HEK293 (cell line): ENCODE measurements around the gene LMCD1.

ENCODE experiments used
- CTCF ChIA-PET: fragments of 350-600 bp; formaldehyde crosslinking; extraction: SDS; loops from one replicate; lab custom pipeline; 2021; ENCODE audit warnings: antibody characterized with exemption; lab: Yijun Ruan, JAX
- POLR2A ChIA-PET: fragments of 300-600 bp; formaldehyde crosslinking; extraction: SDS; loops from one replicate; lab custom pipeline; 2020; ENCODE audit warnings: antibody characterized with exemption, inconsistent platforms; lab: Yijun Ruan, JAX
- H3K27ac ChIP-seq: fragments of 200-500 bp; sonication (Bioruptor generic); 2 replicates; pipeline ENCODE4 v1.5.1; 2014; ENCODE audit warnings: low read depth, low read length, control low read depth, inconsistent platforms; ENCODE audit errors: extremely low read depth
- H3K36me3 ChIP-seq, 2 experiments: fragments of 200-500 bp in 1 of 2; sonication (Bioruptor generic) in 1 of 2; 1 replicate in 1 of 2; 2 replicates in 1 of 2; pipeline ENCODE4 v1.5.1; 2014 to 2017; ENCODE audit warnings: inconsistent platforms in 2 of 2, low read length in 2 of 2; ENCODE audit not compliant: control insufficient read depth in 2 of 2, insufficient read depth in 1 of 2
- H3K4me1 ChIP-seq: fragments of 200-500 bp; sonication (Bioruptor generic); 2 replicates; pipeline ENCODE4 v1.5.1; 2014; ENCODE audit warnings: mild to moderate bottlenecking, low read length, inconsistent platforms; ENCODE audit not compliant: control insufficient read depth, insufficient read depth
- H3K4me3 ChIP-seq: 2 replicates; pipeline ENCODE4 v1.5.1; 2011; ENCODE audit warnings: low read depth, mild to moderate bottlenecking, control low read depth, low read length, moderate library complexity
- H3K9me3 ChIP-seq: fragments of 200-500 bp; sonication (Bioruptor generic); 2 replicates; pipeline ENCODE4 v1.5.1; 2014; ENCODE audit warnings: low read depth, low read length, inconsistent platforms; ENCODE audit not compliant: control insufficient read depth, insufficient read depth
- EGR2 ChIP-seq: fragments of 450-650 bp; formaldehyde crosslinking; IDR thresholded peaks from 2 replicates; pipeline ENCODE4 v1.5.1; 2016; ENCODE audit warnings: low read depth, missing biosample characterization, missing genetic modification characterization
- GLI2 ChIP-seq: fragments of 450-650 bp; formaldehyde crosslinking; IDR thresholded peaks from 2 replicates; pipeline ENCODE4; 2017; ENCODE audit warnings: missing biosample characterization, missing genetic modification characterization, low read depth, borderline replicate concordance
- GLI4 ChIP-seq: fragments of 450-650 bp; formaldehyde crosslinking; IDR thresholded peaks from 2 replicates; pipeline ENCODE4 v1.5.1; 2016; ENCODE audit warnings: missing biosample characterization, missing genetic modification characterization
- KLF7 ChIP-seq: fragments of 450-650 bp; formaldehyde crosslinking; IDR thresholded peaks from 2 replicates; pipeline ENCODE4 v1.5.1; 2016; ENCODE audit warnings: missing biosample characterization, missing genetic modification characterization, borderline replicate concordance
- OSR2 ChIP-seq: fragments of 450-650 bp; formaldehyde crosslinking; IDR thresholded peaks from 2 replicates; pipeline ENCODE4 v1.5.1; 2016; ENCODE audit warnings: missing biosample characterization, missing genetic modification characterization
- RBAK ChIP-seq: fragments of 450-650 bp; formaldehyde crosslinking; IDR thresholded peaks from 2 replicates; pipeline ENCODE4 v1.5.1; 2016; ENCODE audit warnings: missing biosample characterization, missing genetic modification characterization
- YY1 ChIP-seq: fragments of 450-650 bp; formaldehyde crosslinking; IDR thresholded peaks from 2 replicates; pipeline ENCODE4 v1.5.1; 2018; ENCODE audit warnings: missing biosample characterization, missing genetic modification characterization
- ZBTB1 ChIP-seq: fragments of 450-650 bp; formaldehyde crosslinking; IDR thresholded peaks from 2 replicates; pipeline ENCODE4 v1.5.1; 2016; ENCODE audit warnings: missing biosample characterization, missing genetic modification characterization
- ZNF24 ChIP-seq: fragments of 450-650 bp; formaldehyde crosslinking; IDR thresholded peaks from 2 replicates; pipeline ENCODE4 v1.5.1; 2016; ENCODE audit warnings: missing biosample characterization, missing genetic modification characterization
- ZNF341 ChIP-seq: fragments of 450-650 bp; formaldehyde crosslinking; IDR thresholded peaks from 2 replicates; pipeline ENCODE4; 2016; ENCODE audit warnings: low read depth, missing biosample characterization, missing genetic modification characterization
- ZNF423 ChIP-seq: fragments of 450-650 bp; formaldehyde crosslinking; IDR thresholded peaks from 2 replicates; pipeline ENCODE4 v1.5.1; 2016; ENCODE audit warnings: missing biosample characterization, missing genetic modification characterization
- ZNF510 ChIP-seq: fragments of 450-650 bp; formaldehyde crosslinking; IDR thresholded peaks from 2 replicates; pipeline ENCODE4 v1.5.1; 2018; ENCODE audit warnings: mild to moderate bottlenecking, missing genetic modification characterization, missing biosample characterization; ENCODE audit not compliant: insufficient replicate concordance
- ZNF529 ChIP-seq: fragments of 450-650 bp; formaldehyde crosslinking; IDR thresholded peaks from 2 replicates; pipeline ENCODE4 v1.5.1; 2017; ENCODE audit warnings: missing genetic modification characterization, missing biosample characterization; ENCODE audit not compliant: insufficient replicate concordance
- ZNF654 ChIP-seq: fragments of 450-650 bp; formaldehyde crosslinking; IDR thresholded peaks from 2 replicates; pipeline ENCODE4 v1.5.1; 2016; ENCODE audit warnings: low read depth, missing biosample characterization, missing genetic modification characterization
- ZNF707 ChIP-seq: fragments of 450-650 bp; formaldehyde crosslinking; IDR thresholded peaks from 2 replicates; pipeline ENCODE4 v1.5.1; 2016; ENCODE audit warnings: missing biosample characterization, missing genetic modification characterization
- TF ChIP-seq, protein P1 (sequence below): fragments of 450-650 bp; formaldehyde crosslinking; IDR thresholded peaks from 2 replicates; pipeline ENCODE4 v1.5.1; 2017; ENCODE audit warnings: missing biosample characterization, missing genetic modification characterization
- TF ChIP-seq, protein P2 (sequence below): fragments of 450-650 bp; formaldehyde crosslinking; IDR thresholded peaks from 2 replicates; pipeline ENCODE4 v1.5.1; 2016; ENCODE audit warnings: missing biosample characterization, missing genetic modification characterization
- TF ChIP-seq, protein P3 (sequence below): fragments of 450-650 bp; formaldehyde crosslinking; IDR thresholded peaks from 2 replicates; pipeline ENCODE4 v1.5.1; 2016; ENCODE audit warnings: missing biosample characterization, missing genetic modification characterization
- TF ChIP-seq, protein P4 (sequence below): fragments of 450-650 bp; formaldehyde crosslinking; conservative IDR thresholded peaks from 2 replicates; pipeline ENCODE4 v1.5.1; 2016; ENCODE audit warnings: low read depth, missing biosample characterization, missing genetic modification characterization

LMCD1 gene

DNA sequence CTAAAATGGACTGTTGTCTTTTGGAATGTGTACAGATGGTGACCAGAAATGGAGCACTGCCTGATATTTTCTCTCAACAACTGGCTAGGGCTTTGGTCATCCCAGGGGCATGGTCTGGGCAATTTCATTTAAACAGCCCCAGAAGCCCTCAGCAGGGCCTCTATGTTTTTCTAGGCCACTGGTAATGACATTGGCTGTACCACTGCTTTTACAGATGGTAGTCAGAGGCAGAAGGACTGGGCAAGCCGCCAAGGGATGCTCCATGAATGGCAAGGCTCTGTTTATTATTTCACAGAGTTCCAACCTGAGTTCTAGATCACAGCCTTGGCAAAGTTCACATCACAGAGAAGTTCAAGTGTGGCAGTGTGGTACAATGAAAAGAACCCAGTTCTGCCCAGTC is 37.0 kb upstream of the LMCD1 start:
- no peaks in the 10 kb centered on the region for H3K4me1 ChIP-seq
- no peak for TF ChIP-seq ZNF423 (tag by site-specific recombination)
- peak; percentile 37; the same call in 1 of the 2 replicates for TF ChIP-seq OSR2 (tag by site-specific recombination)
- CTCF ChIA-PET: no interaction called here
- POLR2A ChIA-PET: no interaction called here
- no peak overlapping the region for H3K4me3 ChIP-seq
- H3K27ac ChIP-seq: no peak overlapping the region
- no peaks in the 10 kb centered on the region for H3K9me3 ChIP-seq
- H3K36me3 ChIP-seq: no peaks in the 10 kb centered on the region

DNA sequence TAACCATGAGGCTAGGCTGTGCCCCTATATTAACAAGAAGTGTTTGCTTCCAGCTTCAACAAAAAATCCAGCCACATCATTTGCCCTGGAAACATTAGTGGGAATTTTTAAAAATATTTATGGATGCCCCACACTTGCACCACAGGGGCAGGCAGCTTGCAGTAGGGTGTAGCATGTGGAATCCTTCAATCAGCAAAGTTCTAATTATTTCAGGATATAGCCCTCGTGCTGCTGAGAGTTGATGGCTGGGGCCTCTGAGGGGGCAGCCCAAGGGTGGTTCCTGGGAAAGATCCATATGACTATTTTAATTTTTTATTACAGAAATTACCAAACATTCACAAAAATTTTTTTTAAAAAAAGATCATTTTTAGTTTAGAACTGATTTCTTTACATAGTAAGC is 35.1 kb upstream of the LMCD1 start:
- ChIA-PET CTCF (interaction anchor here (1.3 kb wide), 1 partner anchor 11 kb away, joined by 3 read pairs; no protein-coding TSS in a partner anchor), POLR2A (no interaction called here)
- Histone ChIP-seq H3K27ac (no peak overlapping the region), H3K4me3 (no peak overlapping the region), H3K36me3 (no peaks in the 10 kb centered on the region), H3K4me1 (no peaks in the 10 kb centered on the region), H3K9me3 (no peaks in the 10 kb centered on the region)
- TF ChIP-seq, protein P1, sequence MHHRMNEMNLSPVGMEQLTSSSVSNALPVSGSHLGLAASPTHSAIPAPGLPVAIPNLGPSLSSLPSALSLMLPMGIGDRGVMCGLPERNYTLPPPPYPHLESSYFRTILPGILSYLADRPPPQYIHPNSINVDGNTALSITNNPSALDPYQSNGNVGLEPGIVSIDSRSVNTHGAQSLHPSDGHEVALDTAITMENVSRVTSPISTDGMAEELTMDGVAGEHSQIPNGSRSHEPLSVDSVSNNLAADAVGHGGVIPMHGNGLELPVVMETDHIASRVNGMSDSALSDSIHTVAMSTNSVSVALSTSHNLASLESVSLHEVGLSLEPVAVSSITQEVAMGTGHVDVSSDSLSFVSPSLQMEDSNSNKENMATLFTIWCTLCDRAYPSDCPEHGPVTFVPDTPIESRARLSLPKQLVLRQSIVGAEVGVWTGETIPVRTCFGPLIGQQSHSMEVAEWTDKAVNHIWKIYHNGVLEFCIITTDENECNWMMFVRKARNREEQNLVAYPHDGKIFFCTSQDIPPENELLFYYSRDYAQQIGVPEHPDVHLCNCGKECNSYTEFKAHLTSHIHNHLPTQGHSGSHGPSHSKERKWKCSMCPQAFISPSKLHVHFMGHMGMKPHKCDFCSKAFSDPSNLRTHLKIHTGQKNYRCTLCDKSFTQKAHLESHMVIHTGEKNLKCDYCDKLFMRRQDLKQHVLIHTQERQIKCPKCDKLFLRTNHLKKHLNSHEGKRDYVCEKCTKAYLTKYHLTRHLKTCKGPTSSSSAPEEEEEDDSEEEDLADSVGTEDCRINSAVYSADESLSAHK: no peak
- TF ChIP-seq GLI2 (tag by site-specific recombination) (no peak), ZNF529 (tag by site-specific recombination) (no peak), GLI4 (tag by site-specific recombination) (no peak), ZNF707 (no peak), YY1 (tag by site-specific recombination) (no peak), EGR2 (tag by site-specific recombination) (no peak), RBAK (no peak), KLF7 (no peak), ZNF24 (tag by site-specific recombination) (no peak), ZBTB1 (no peak), ZNF510 (tag by site-specific recombination) (no peak), ZNF654 (tag by site-specific recombination) (no peak), ZNF341 (tag by site-specific recombination) (no peak)
- TF ChIP-seq, protein P2, sequence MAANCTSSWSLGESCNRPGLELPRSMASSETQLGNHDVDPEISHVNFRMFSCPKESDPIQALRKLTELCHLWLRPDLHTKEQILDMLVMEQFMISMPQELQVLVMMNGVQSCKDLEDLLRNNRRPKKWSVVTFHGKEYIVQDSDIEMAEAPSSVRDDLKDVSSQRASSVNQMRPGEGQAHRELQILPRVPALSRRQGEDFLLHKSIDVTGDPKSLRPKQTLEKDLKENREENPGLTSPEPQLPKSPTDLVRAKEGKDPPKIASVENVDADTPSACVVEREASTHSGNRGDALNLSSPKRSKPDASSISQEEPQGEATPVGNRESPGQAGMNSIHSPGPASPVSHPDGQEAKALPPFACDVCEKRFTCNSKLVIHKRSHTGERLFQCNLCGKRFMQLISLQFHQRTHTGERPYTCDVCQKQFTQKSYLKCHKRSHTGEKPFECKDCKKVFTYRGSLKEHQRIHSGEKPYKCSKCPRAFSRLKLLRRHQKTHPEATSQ (tag by site-specific recombination): no peak
- TF ChIP-seq, protein P3, sequence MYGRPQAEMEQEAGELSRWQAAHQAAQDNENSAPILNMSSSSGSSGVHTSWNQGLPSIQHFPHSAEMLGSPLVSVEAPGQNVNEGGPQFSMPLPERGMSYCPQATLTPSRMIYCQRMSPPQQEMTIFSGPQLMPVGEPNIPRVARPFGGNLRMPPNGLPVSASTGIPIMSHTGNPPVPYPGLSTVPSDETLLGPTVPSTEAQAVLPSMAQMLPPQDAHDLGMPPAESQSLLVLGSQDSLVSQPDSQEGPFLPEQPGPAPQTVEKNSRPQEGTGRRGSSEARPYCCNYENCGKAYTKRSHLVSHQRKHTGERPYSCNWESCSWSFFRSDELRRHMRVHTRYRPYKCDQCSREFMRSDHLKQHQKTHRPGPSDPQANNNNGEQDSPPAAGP (tag by site-specific recombination): no peak
- TF ChIP-seq, protein P4, sequence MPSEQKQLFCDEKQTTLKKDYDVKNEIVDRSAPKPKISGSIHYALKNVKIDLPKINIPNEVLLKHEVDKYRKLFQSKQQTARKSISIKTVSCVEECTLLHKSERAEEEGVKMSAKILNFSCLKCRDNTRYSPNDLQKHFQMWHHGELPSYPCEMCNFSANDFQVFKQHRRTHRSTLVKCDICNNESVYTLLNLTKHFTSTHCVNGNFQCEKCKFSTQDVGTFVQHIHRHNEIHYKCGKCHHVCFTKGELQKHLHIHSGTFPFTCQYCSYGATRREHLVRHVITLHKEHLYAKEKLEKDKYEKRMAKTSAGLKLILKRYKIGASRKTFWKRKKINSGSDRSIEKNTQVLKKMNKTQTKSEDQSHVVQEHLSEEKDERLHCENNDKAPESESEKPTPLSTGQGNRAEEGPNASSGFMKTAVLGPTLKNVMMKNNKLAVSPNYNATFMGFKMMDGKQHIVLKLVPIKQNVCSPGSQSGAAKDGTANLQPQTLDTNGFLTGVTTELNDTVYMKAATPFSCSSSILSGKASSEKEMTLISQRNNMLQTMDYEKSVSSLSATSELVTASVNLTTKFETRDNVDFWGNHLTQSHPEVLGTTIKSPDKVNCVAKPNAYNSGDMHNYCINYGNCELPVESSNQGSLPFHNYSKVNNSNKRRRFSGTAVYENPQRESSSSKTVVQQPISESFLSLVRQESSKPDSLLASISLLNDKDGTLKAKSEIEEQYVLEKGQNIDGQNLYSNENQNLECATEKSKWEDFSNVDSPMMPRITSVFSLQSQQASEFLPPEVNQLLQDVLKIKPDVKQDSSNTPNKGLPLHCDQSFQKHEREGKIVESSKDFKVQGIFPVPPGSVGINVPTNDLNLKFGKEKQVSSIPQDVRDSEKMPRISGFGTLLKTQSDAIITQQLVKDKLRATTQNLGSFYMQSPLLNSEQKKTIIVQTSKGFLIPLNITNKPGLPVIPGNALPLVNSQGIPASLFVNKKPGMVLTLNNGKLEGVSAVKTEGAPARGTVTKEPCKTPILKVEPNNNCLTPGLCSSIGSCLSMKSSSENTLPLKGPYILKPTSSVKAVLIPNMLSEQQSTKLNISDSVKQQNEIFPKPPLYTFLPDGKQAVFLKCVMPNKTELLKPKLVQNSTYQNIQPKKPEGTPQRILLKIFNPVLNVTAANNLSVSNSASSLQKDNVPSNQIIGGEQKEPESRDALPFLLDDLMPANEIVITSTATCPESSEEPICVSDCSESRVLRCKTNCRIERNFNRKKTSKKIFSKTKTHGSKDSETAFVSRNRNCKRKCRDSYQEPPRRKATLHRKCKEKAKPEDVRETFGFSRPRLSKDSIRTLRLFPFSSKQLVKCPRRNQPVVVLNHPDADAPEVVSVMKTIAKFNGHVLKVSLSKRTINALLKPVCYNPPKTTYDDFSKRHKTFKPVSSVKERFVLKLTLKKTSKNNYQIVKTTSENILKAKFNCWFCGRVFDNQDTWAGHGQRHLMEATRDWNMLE (tag by site-specific recombination): no peak
